CMK (cell line): ENCODE measurements around the gene POLR2J2.
"Not testable (repeated sequence)": the region's sequence is repeated elsewhere in the genome, so short reads cannot be mapped to it uniquely, and the experiment has no call there.

ENCODE experiments used
- DNase-seq: peaks from one replicate; pipeline ENCODE4 v3.0.0-alpha.2; 2010; ENCODE audit warnings: low read depth

The POLR2J2 gene

DNA sequence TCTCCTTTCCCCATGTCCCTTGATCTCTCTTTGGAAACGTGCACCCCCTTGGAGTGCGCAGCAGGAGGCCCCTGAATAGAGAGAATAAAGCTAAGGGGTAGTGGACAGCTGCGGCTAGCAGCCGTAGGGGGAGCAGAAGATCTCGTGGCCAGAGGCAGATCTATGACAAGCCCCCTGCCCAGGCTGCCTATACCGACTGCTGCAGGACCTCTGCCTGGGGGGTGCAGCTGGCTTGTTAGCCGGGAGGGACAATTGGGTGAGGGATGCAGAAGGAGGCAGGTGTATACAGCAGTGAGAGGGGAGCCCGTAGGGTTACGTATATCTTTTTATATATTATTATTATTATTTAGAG is 469 bp upstream of the POLR2J2 start:
- not testable (repeated sequence) for DNase-seq

DNA sequence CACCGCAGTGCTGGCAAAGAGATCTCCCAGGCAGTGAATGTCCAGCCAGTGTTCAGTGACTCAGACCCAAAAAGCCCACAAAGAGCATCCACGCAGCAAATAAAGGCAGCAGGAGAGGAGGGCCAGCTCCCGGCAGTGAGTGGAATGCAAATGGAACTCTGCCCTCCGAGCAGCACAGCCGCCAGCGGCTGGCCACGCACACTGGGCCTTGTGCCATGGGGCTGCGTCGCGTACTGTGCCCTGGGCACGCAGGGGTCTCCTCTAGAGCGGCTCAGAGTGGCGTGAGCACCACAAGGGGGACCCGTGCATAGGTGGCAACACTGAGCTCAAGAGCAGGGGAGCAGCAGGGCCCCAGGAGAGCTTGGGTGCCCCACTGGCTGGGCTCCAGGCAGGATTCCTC is 3.9 kb downstream of the POLR2J2 start:
- not testable (repeated sequence) for DNase-seq

DNA sequence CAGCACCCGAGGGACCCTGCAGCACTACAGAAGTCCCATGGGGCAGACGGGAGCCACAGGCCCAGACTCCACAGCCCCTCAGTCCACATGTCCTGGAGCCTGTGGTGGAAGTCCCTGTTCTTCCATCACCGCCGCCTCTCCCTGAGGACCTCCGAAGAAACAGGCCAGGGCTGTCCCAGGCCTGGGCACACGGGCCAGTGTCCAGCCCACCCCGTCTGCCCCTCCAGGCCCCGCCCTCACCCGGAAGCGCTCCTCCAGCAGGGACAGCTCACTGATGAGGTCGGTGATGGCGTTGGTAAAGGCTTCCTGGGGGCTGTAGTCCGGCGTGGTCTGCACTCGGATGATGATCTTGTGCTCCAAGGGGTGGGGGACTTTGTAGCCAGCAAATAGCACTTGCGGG is 4.6 kb downstream of the POLR2J2 start:
- not testable (repeated sequence) for DNase-seq

DNA sequence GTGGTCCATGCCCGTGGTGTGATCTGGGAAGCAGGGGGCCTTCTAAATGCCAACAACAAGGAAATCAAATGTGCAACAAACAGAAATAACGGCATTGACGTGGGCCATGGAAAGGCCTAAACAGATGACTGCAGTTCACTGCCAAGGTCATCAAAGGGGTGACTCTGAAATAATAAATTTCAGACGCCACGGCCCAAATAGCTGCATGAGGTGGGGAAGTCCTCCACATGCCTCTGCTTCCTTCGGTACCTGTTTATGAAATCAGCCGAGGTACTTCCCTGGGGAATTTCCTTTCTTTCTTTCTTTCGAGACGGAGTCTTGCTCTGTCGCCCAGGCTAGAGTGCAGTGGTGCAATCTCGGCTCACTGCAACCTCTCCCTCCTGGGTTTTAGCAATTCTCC is 6.7 kb downstream of the POLR2J2 start:
- DNase-seq: not testable (repeated sequence)

DNA sequence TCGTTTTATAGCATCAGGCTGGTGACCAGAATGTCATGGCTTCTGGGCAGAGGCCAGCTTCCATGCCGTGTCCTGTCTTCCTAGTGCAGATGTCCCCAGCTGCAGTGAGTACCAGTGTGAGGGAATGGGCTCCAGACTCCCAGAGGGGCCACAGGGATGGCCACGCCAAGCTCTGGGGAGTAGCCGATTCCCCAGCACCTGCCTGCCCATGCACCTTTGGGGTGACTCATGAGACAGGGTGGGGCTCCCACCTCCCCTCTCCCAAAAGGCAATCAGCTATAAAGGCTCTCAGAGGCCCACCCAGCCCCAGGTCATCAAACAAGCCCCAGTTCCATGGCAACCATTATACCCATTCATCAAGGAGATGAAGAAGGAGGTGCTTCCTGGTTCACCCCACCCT is 21.5 kb downstream of the POLR2J2 start, which contains the start of gene SPDYE2B:
SPDYE2B (plus strand) TSS at position 396 of the 400 bp plus-strand sequence. CDS start 2,030 bp downstream, outside the sequence.
- DNase-seq: not testable (repeated sequence)

DNA sequence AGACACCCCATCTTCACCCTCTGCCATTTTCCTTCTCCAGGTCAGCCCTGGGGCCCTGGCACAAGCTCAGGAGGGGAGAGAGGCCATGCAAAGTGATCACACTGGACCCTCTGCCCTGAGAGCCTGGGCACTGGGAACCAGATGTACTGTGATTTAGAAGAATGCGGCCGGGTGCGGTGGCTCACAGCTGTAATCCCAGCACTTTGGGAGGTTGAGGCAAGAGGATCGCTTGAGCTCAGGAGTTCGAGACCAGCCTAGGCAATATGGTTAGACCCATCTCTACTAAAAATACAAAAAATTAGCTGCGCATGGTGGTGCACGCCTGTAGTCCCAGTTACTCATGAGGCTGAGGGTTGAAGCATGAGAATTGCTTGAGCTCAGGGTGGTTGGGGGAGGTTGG is 23.6 kb downstream of the POLR2J2 start:
- DNase-seq: not testable (repeated sequence)

DNA sequence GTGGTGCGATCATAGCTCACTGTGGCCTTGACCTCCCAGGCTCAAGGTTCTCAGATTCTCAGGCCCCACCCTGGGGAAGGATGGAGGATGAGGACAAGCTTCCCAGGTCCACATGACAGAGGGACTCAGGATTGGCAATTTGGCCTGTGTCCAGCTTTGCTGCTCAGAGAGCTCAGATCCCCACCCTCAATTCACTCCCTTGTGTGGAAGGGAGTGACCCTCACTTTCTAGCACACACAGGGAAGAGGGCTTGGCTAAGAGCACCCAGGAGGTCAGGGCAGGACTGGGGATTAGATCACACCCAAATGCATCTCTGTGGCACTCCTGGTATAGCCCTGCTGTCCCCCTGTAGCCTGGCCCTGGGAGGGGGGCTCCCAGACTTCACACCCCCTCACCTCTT is 28.1 kb downstream of the POLR2J2 start:
- not testable (repeated sequence) for DNase-seq

DNA sequence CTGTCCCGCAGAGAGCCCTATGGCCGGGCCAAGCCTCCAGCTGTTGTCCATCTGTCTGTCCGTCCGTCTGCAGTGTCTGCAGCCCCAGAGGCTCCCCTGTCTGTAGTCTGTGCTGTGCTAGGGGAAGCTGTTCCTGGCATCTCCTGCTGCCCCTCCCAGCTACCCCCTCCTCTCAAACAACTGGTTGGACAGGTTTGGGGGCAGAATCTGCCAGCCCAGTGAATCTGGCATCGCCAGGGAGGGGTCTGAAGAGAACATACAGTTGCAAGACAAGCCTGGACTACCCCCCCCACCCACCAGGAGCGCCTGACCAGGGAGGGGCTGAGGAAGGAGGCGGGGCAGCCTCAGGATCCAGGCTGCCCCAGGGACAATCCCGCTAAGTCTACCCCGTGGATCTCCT is 28.8 kb downstream of the POLR2J2 start, which contains the start of gene UPK3BL1:
UPK3BL1 (minus strand) TSS at position 101 of the 400 bp plus-strand sequence; CDS start at position 51, 50 bp downstream.
- DNase-seq: not testable (repeated sequence)

DNA sequence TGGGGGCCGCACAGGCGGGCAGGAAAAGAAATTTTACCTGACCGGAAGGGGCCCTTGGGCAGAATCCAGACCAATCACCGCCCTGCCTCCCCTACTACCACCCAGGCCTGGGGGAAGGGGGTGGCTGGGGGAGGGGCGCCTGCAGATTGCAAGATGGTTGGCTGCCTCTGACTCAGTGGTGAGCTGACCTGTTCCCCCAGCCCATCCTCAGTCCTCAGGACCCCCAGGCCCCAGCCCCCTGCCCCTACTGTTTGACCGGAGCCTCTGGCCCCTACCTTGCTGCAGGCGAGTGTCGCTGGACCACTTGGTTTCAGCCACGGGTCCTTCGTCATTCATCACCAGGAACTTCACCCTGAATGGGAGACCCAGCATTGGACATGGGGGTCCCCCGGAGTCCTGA is 32.6 kb downstream of the POLR2J2 start:
- not testable (repeated sequence) for DNase-seq

DNA sequence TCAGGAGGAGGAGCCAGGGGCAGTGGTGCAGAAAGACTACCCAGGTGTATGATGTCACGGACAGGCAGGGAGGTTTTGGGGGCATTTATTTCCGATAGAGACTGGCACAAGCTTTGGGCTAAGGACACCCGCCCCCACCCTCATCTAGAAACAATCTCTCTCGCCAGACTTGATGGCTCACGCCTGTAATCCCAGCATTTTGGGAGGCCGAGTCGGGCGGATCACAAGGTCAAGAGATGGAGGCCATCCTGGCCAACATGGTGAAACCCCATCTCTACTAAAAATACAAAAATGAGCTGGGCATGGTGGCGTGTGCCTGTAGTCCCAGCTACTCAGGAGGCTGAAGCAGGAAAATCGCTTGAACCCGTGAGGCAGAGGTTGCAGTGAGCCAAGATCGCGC is 34.5 kb downstream of the POLR2J2 start:
- DNase-seq: not testable (repeated sequence)

DNA sequence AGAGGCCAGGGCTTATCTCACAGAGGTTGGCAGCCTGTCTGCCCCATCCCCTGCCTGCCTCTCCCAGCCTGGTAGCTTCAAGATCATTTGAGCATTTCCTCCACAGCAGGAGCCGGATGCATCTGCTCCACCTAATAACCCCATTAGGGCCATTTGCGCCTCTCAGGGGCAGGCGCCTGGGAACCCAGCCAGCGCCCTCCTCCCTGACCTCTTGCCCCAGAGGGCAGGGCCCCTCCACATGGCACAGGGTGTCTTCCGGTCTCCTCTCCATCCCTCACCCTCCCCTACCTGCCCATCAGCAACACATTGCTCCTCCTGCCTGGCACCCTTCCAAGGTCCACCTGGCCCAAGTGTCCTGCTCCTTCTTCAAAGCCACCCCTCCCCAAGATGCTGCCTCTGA is 36.1 kb downstream of the POLR2J2 start:
- not testable (repeated sequence) for DNase-seq

DNA sequence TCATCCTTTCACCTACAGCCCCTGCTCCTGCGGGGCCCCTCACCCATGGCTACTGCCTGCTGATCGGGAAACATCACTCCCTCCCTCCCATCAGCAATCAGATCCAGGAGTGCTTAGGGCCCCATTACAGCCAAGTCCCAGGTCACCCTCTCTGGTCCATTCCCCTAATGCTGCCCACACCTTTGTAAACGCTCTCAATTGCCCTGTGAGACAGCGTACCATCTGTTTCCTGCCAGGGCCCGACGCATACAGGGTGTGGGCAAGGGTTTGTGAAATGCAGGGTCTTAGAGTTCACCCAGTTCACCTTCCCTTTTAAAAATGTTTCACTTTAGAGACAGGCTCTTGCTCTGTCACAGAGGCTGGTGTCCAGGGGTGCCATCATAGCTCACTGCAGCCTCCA is 37.2 kb downstream of the POLR2J2 start:
- not testable (repeated sequence) for DNase-seq

DNA sequence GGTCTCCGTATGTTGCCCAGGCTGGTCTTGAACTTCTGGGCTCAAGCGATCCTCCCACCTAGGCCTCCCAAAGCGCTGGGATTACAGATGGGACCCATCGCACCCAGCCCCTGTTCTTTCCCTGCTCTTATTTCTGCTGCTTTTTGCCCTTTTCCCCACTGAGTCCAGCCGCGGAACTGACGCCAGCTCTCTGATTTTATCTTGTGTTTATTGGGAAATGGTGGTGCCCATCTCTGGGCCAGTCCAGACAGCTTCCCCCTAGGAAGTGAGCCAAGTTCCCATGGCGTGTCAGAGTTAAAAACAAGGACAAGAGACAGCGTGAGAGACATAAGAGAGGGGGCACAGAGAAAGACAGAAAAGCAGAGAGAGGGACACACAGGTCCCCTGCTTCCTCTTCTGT is 40.8 kb downstream of the POLR2J2 start:
- DNase-seq: not testable (repeated sequence)

DNA sequence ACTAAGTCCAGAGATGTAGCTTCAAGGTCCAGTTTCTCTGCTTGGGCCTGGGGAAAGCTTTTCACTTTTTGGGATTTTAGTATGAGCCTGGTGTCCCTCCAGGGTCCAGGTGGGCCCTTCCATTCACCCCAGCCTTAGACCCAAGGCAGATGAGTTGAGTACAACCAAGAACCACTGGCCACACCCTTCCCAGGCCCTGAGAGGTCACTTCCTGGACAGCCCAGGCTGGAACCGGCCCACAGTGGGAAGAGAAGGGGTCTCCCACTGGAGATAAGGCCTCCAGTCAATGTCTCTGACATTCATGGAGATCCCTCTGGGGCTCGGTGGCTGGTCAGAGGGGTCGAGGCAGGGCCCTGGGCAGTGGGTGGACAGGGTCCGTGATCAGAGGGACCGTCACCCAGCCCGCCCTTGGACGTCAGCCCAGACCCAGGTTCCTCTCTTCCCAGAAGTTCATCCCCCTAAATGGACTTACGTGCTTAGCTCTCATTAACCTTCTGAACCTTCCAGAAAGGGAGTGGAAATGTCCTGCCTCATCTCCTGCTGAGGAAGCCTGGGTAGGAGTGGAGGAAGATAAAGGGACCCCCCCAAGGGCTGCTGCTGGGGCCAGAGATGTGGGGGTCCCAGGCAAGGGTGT is 44.1 kb downstream of the POLR2J2 start:
- not testable (repeated sequence) for DNase-seq

DNA sequence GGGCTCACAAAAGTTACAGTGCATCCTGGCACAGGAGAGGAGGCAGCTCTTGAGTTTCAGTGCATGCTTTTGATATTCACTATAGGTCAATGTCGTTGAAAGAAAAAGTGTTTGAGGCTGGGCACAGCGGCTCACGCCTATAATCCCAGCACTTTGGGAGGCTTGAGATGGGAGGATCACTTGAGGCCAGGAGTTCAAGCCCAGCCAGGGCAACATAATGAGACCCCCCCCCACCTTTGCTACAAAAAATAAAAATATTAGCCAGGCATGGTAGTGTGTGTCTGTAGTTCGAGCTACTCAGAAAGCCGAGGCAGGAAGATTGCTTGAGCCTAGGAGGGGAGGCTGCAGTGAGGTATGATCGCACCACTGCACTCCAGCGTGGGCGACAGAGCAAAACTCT is 53.3 kb downstream of the POLR2J2 start:
- not testable (repeated sequence) for DNase-seq

DNA sequence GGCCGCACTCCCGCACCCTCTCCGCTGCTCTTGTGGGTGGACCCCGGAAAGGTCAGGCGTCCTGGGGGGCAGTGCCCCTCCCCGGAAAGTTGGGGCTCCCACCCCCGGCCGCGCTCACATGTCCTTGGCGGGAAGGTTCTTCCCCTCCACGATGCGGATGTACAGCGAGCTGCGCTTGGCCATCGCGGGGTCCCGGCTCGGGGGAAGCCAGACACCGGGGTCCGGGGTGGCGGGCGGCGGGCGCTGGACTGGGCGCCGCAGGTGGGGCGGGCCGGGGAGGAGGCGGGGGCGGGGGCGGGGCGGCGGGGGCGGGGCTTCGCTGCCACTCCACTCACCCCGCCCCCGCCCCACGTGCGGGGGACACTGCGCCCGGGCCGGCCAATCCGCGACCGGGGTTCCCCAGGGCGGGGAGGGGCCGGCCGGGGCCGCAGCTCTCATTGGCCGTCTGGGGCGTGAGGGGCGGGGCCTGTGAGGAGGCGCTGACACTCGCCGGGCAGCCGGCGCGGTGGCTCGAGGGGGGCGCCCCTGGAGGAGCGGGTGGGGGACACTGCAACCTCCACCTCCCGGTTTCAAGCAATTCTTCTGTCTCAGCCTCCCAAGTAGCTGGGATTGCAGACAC is 54.8 kb downstream of the POLR2J2 start, which contains the start of gene RASA4:
RASA4 (minus strand) TSS at position 250 of the 619 bp plus-strand sequence; CDS start at position 183, 67 bp downstream.
- peak; percentile 7 for DNase-seq
